Adipose tissue (tissue), 3 donors: Measurements from ENCODE around the gene RTL10. TPM values are rescaled to one million over a fixed set of nuclear protein-coding genes. Genes with fewer than 3 reads are reported as not detected.

Experiments used
- H3K27ac ChIP-seq: one replicate; pipeline ENCODE4 v1.5.1; 2013; ENCODE audit warnings: low read depth, low read length
- WGBS, 3 donors: extraction: QIAGEN DNeasy Blood & Tissue Kit; methylation state at CpG; one replicate each; pipeline ENCODE4 v1.1.7; 2013; 5-methylcytosine and 5-hydroxymethylcytosine counted together
- polyA plus RNA-seq, 3 donors: library from polyadenylated mRNA; stranded (reverse); fragments of 200-250 nt; gene quantifications; one replicate each; pipeline ENCODE4 v1.2.3, GENCODE V29; 2013
- donor health status: healthy with polysubstance abuse.
- donor health status: Bipolar disorder and iron deficiency.
- donor health status: healthy.

RTL10 gene
- polyA plus RNA-seq, 3 donors = 3.1 to 4.3 (median 3.8) TPM

GRCh38 chr22:19821523-19822300 is 33.0 kb downstream of the RTL10 start:
- H3K27ac ChIP-seq = no peak overlapping the region
- 89 to 92% (median 90%) methylated on average over 18 to 20 of the region's 20 CpGs for WGBS, 3 donors

GRCh38 chr22:19820880-19821522 is 33.7 kb downstream of the RTL10 start:
- no peak overlapping the region for H3K27ac ChIP-seq
- 93 to 96% (median 95%) methylated on average over 18 of the region's 18 CpGs for WGBS, 3 donors

- no peak overlapping the region for H3K27ac ChIP-seq
- WGBS, 3 donors = 91 to 95% (median 94%) methylated on average over 20 to 21 of the region's 21 CpGs
These were observed 34.5 kb downstream of the RTL10 start for GRCh38 chr22:19819911-19820879.

- no peak overlapping the region for H3K27ac ChIP-seq
- WGBS, 3 donors = 93 to 96% (median 95%) methylated on average over 14 of the region's 14 CpGs
These were observed 35.3 kb downstream of the RTL10 start for GRCh38 chr22:19819208-19819910.

GRCh38 chr22:19818324-19819207 is 36.1 kb downstream of the RTL10 start:
- WGBS, 3 donors = 86 to 89% (median 89%) methylated on average over 17 of the region's 17 CpGs
- H3K27ac ChIP-seq = no peak overlapping the region

- WGBS, 3 donors = 93 to 96% (median 95%) methylated on average over 14 of the region's 14 CpGs
- H3K27ac ChIP-seq = no peak overlapping the region
These were observed 38.1 kb downstream of the RTL10 start for GRCh38 chr22:19816372-19817119.

GRCh38 chr22:19815823-19816290 is 38.8 kb downstream of the RTL10 start:
- 89 to 91% (median 91%) methylated on average over 16 of the region's 16 CpGs for WGBS, 3 donors
- no peak overlapping the region for H3K27ac ChIP-seq

- 82 to 87% (median 84%) methylated on average over 18 of the region's 18 CpGs for WGBS, 3 donors
- H3K27ac ChIP-seq = no peak overlapping the region
These were observed 39.4 kb downstream of the RTL10 start for GRCh38 chr22:19815093-19815822.

- H3K27ac ChIP-seq = no peak overlapping the region
- WGBS, 3 donors = 91 to 98% (median 93%) methylated on average over 5 of the region's 5 CpGs
These were observed 40.2 kb downstream of the RTL10 start for GRCh38 chr22:19814428-19814827.

GRCh38 chr22:19812910-19813309 is 41.8 kb downstream of the RTL10 start:
- no peak overlapping the region for H3K27ac ChIP-seq
- WGBS, 3 donors = 96 to 97% (median 97%) methylated on average over 11 of the region's 11 CpGs

- 89 to 92% (median 92%) methylated on average over 36 of the region's 36 CpGs for WGBS, 3 donors
- H3K27ac ChIP-seq = no peak overlapping the region
These were observed 42.6 kb downstream of the RTL10 start for GRCh38 chr22:19811811-19812771.

GRCh38 chr22:19811211-19811621 is 43.5 kb downstream of the RTL10 start:
- WGBS, 3 donors = 76 to 86% (median 83%) methylated on average over 12 of the region's 12 CpGs
- H3K27ac ChIP-seq = no peak overlapping the region

GRCh38 chr22:19810381-19811201 is 44.1 kb downstream of the RTL10 start:
- 78 to 85% (median 81%) methylated on average over 19 to 23 of the region's 23 CpGs for WGBS, 3 donors

GRCh38 chr22:19809741-19810140 is 44.9 kb downstream of the RTL10 start:
- WGBS, 3 donors = 92 to 98% (median 96%) methylated on average over 3 of the region's 3 CpGs
- H3K27ac ChIP-seq = no peak overlapping the region

More at GRCh38 chr22:19810381-19811201, 44.1 kb downstream of the RTL10 start:
- H3K27ac ChIP-seq = no peak overlapping the region
